SK-N-SH (cell line): ENCODE data around the gene ANKRD11. TPM values are rescaled to one million over a fixed set of nuclear protein-coding genes. Genes with fewer than 3 reads are reported as not detected.

ENCODE experiments used
- CTCF ChIA-PET: fragments of 300-600, 350-600 bp; formaldehyde crosslinking; extraction: SDS; loops from one replicate; lab custom pipeline; 2021; lab: Yijun Ruan, JAX
- POLR2A ChIA-PET: fragments of 350-600 bp; sonication (Branson Sonifier 250); formaldehyde crosslinking; extraction: SDS; loops from one replicate; lab custom pipeline; 2020; ENCODE audit warnings: antibody characterized with exemption, inconsistent platforms; lab: Yijun Ruan, JAX
- DNase-seq: peaks from one replicate; pipeline ENCODE4 v3.0.0; 2012
- H2AFZ ChIP-seq: fragments of 200-600 bp; sonication (generic); 2 replicates; pipeline ENCODE4 v1.8.1; 2016; ENCODE audit warnings: antibody characterized with exemption, mild to moderate bottlenecking, low read depth
- H3F3A ChIP-seq: fragments of 200-600 bp; sonication (generic); replicated peaks from 2 replicates; pipeline ENCODE3; 2016; ENCODE audit warnings: antibody characterized with exemption, mild to moderate bottlenecking; ENCODE audit not compliant: insufficient read depth
- H3K27ac ChIP-seq, 2 experiments: fragments of 200-500 bp in 1 of 2; fragments of 200-600 bp in 1 of 2; sonication (Bioruptor generic) in 1 of 2; sonication (generic), shearing (Covaris generic) in 1 of 2; 2 replicates each; pipeline versions ENCODE4 v1.5.1 to v1.6.1; 2014 to 2016; ENCODE audit warnings: low read depth in 2 of 2, inconsistent platforms in 1 of 2, low read length in 1 of 2, mild to moderate bottlenecking in 1 of 2, mixed read lengths in 1 of 2
- H3K27me3 ChIP-seq: fragments of 200-600 bp; sonication (generic), shearing (Covaris generic); 2 replicates; pipeline ENCODE4 v1.6.1; 2016; ENCODE audit warnings: mixed run types; ENCODE audit not compliant: insufficient read depth
- H3K36me3 ChIP-seq, 2 experiments: fragments of 200-500 bp in 1 of 2; fragments of 200-600 bp in 1 of 2; sonication (Bioruptor generic) in 1 of 2; sonication (generic) in 1 of 2; replicated peaks in 1 of 2; 2 replicates each; pipeline versions ENCODE3 to v1.5.1; 2014 to 2016; ENCODE audit warnings: low read length in 1 of 2, mild to moderate bottlenecking in 1 of 2; ENCODE audit not compliant: insufficient read depth in 2 of 2, control insufficient read depth in 1 of 2
- H3K4me1 ChIP-seq, 2 experiments: fragments of 200-500 bp in 1 of 2; fragments of 200-600 bp in 1 of 2; sonication (Bioruptor generic) in 1 of 2; sonication (generic), shearing (Covaris generic) in 1 of 2; 2 replicates each; pipeline versions ENCODE4 v1.5.1 to v1.6.1; 2014 to 2016; ENCODE audit warnings: low read depth in 1 of 2, low read length in 1 of 2, mixed run types in 1 of 2; ENCODE audit not compliant: insufficient read depth in 2 of 2, control insufficient read depth in 1 of 2
- H3K4me2 ChIP-seq: fragments of 200-600 bp; sonication (generic), shearing (Covaris generic); 2 replicates; pipeline ENCODE4 v1.6.1; 2017; ENCODE audit warnings: mixed run types
- H3K4me3 ChIP-seq, 2 experiments: fragments of 200-500 bp in 1 of 2; fragments of 200-600 bp in 1 of 2; sonication (Bioruptor generic) in 1 of 2; sonication (generic), shearing (Covaris generic) in 1 of 2; 2 replicates each; pipeline versions ENCODE4 v1.5.1 to v1.8.1; 2014 to 2016; ENCODE audit warnings: low read depth in 2 of 2, inconsistent platforms in 1 of 2, low read length in 1 of 2, mild to moderate bottlenecking in 1 of 2, mixed read lengths in 1 of 2, moderate library complexity in 1 of 2
- H3K79me2 ChIP-seq: fragments of 200-600 bp; sonication (generic); 2 replicates; pipeline ENCODE4 v1.8.1; 2017; ENCODE audit warnings: mild to moderate bottlenecking; ENCODE audit not compliant: insufficient read depth
- H3K9ac ChIP-seq: fragments of 200-600 bp; sonication (generic); 2 replicates; pipeline ENCODE4 v1.6.1; 2017; ENCODE audit warnings: mixed run types
- H3K9me2 ChIP-seq: fragments of 200-600 bp; sonication (generic); 2 replicates; pipeline ENCODE4 v1.6.1; 2017; ENCODE audit warnings: mixed run types
- H3K9me3 ChIP-seq: fragments of 200-600 bp; sonication (generic); 2 replicates; pipeline ENCODE4 v1.6.1; 2017; ENCODE audit warnings: mixed run types, mild to moderate bottlenecking, moderate library complexity
- H4K20me1 ChIP-seq: fragments of 200-600 bp; sonication (generic); 2 replicates; pipeline ENCODE4 v1.6.1; 2017; ENCODE audit warnings: mild to moderate bottlenecking, mixed run types; ENCODE audit not compliant: insufficient read depth
- CHD2 ChIP-seq: fragments of 150-350 bp; IDR thresholded peaks from 2 replicates; pipeline ENCODE4 v1.6.1; 2018; ENCODE audit warnings: low read length; ENCODE audit not compliant: partially characterized antibody
- CTCF ChIP-seq: fragments of 200-600 bp; sonication (generic); IDR thresholded peaks from 2 replicates; pipeline ENCODE4 v1.6.1; 2017; ENCODE audit warnings: antibody characterized with exemption, mild to moderate bottlenecking, moderate library complexity
- ELF1 ChIP-seq: IDR thresholded peaks from 2 replicates; pipeline ENCODE4 v1.4.0; 2012
- EP300 ChIP-seq, 2 experiments: IDR thresholded peaks; 2 replicates each; pipeline versions ENCODE4 v1.4.0 to v1.6.1; 2012; ENCODE audit warnings: borderline replicate concordance in 1 of 2, low read depth in 1 of 2, low read length in 1 of 2
- FOXJ3 ChIP-seq: sonication (generic); formaldehyde crosslinking; IDR thresholded peaks from 2 replicates; pipeline ENCODE4 v1.5.1; 2020; ENCODE audit warnings: mild to moderate bottlenecking, missing genetic modification reagents
- FOXM1 ChIP-seq: IDR thresholded peaks from 2 replicates; pipeline ENCODE4 v1.4.0; 2012; ENCODE audit warnings: low read depth, mild to moderate bottlenecking
- GABPA ChIP-seq: IDR thresholded peaks from 2 replicates; pipeline ENCODE4 v1.4.0; 2012; ENCODE audit warnings: low read depth, mild to moderate bottlenecking
- IRF3 ChIP-seq: fragments of 150-350 bp; IDR thresholded peaks from 2 replicates; pipeline ENCODE4 v1.6.1; 2016; ENCODE audit warnings: mild to moderate bottlenecking, low read depth, low read length
- MAX ChIP-seq: IDR thresholded peaks from 2 replicates; pipeline ENCODE4 v1.4.0; 2012; ENCODE audit warnings: low read depth
- MEF2A ChIP-seq: IDR thresholded peaks from 2 replicates; pipeline ENCODE4 v1.4.0; 2012; ENCODE audit warnings: low read depth, borderline replicate concordance
- NFIC ChIP-seq: IDR thresholded peaks from 2 replicates; pipeline ENCODE4 v1.4.0; 2012; ENCODE audit warnings: borderline replicate concordance
- PBX3 ChIP-seq: IDR thresholded peaks from 2 replicates; pipeline ENCODE4; 2012
- RAD21 ChIP-seq: IDR thresholded peaks from 2 replicates; pipeline ENCODE4 v1.6.1; 2012; ENCODE audit warnings: mild to moderate bottlenecking, low read length
- RCOR1 ChIP-seq: fragments of 150-350 bp; IDR thresholded peaks from 2 replicates; pipeline ENCODE4 v1.6.1; 2017; ENCODE audit warnings: antibody characterized with exemption, low read length
- REST ChIP-seq: IDR thresholded peaks from 2 replicates; pipeline ENCODE4 v1.6.1; 2012; ENCODE audit warnings: mild to moderate bottlenecking, low read depth, low read length, moderate library complexity
- RFX5 ChIP-seq: IDR thresholded peaks from 2 replicates; pipeline ENCODE4 v1.6.1; 2012; ENCODE audit warnings: mild to moderate bottlenecking, improper control_type of control experiment, low read length
- TCF12 ChIP-seq: IDR thresholded peaks from 2 replicates; pipeline ENCODE4 v1.4.0; 2012
- USF2 ChIP-seq: fragments of 150-350 bp; IDR thresholded peaks from 2 replicates; pipeline ENCODE4 v1.6.1; 2017; ENCODE audit warnings: antibody characterized with exemption, low read length, low read depth, borderline replicate concordance
- WGBS: methylation state at CpG from one replicate; pipeline ENCODE4 v1.1.6; 2017; ENCODE audit warnings: low lambda C conversion rate; 5-methylcytosine and 5-hydroxymethylcytosine counted together
- polyA plus RNA-seq, 3 experiments: library from polyadenylated mRNA; depleted of rRNA; stranded (reverse); fragments of >200 nt; gene quantifications; 2 replicates each; pipeline ENCODE4 v1.2.3, GENCODE V29; 2012

ANKRD11 gene
- polyA plus RNA-seq, 1 of the 3 experiments (the other 2 are of a cell fraction): 50.2 TPM

GRCh38 chr16:89355686-89356085 is 134.7 kb downstream of the ANKRD11 start:
- no peak for TF ChIP-seq FOXM1
- TF ChIP-seq IRF3: no peak
- no peak for TF ChIP-seq USF2
- TF ChIP-seq TCF12: no peak
- no peak for TF ChIP-seq FOXJ3
- TF ChIP-seq NFIC: no peak
- TF ChIP-seq MEF2A: no peak
- no peak for TF ChIP-seq MAX
- TF ChIP-seq RFX5: no peak
- TF ChIP-seq REST: no peak
- no peak for TF ChIP-seq PBX3
- TF ChIP-seq RAD21: no peak
- no peak for TF ChIP-seq GABPA
- TF ChIP-seq RCOR1: no peak
- no peak for TF ChIP-seq CTCF
- TF ChIP-seq EP300 (IDR thresholded peaks at IDR 0.05; ENCODE audit: borderline replicate concordance in 1 of 2, low read depth in 1 of 2, low read length in 1 of 2): no peak
- TF ChIP-seq ELF1: no peak
- no peak for TF ChIP-seq CHD2
- peaks cover 100% of the 10 kb centered on the region for H3K79me2 ChIP-seq
- no peak overlapping the region for H2AFZ ChIP-seq
- H3K9me2 ChIP-seq: no peaks in the 10 kb centered on the region
- peaks cover 6 to 7% of the 10 kb centered on the region in 2 experiments for H3K36me3 ChIP-seq
- no peak overlapping the region for H3K9ac ChIP-seq
- no peaks in the 10 kb centered on the region for H3K9me3 ChIP-seq
- peaks cover 2% of the 10 kb centered on the region for H3F3A ChIP-seq
- H3K4me2 ChIP-seq: no peak overlapping the region
- no peak for DNase-seq
- POLR2A ChIA-PET: no interaction called here
- H3K27ac ChIP-seq: no peak overlapping the region
- no peaks in the 10 kb centered on the region for H3K27me3 ChIP-seq
- CTCF ChIA-PET: interaction anchor here (1.3 kb wide), 1 partner anchor 154 kb away, joined by 3 read pairs; no protein-coding TSS in a partner anchor
- peaks cover 0 to 35% of the 10 kb centered on the region in 2 experiments; a peak in 2 of 4 replicates for H3K4me1 ChIP-seq
- peaks cover 100% of the 10 kb centered on the region for H4K20me1 ChIP-seq
- H3K4me3 ChIP-seq: no peak overlapping the region
- WGBS: 94% methylated on average over 16 of the region's 16 CpGs
